HG03575 (cell line): ENCODE results near the gene SAMD8.

Experiments used
- ATAC-seq: cut with Tn5 transposase; IDR thresholded peaks from one replicate; pipeline ENCODE4 v1.9.1; 2021; ENCODE audit not compliant: unreplicated experiment, insufficient number of reproducible peaks, low FRiP score; ENCODE audit errors: extremely low read depth

Gene SAMD8

GRCh38 chr10:75083972-75084833, 27.3 kb upstream of the SAMD8 start:
- ATAC-seq = no peak

DNA sequence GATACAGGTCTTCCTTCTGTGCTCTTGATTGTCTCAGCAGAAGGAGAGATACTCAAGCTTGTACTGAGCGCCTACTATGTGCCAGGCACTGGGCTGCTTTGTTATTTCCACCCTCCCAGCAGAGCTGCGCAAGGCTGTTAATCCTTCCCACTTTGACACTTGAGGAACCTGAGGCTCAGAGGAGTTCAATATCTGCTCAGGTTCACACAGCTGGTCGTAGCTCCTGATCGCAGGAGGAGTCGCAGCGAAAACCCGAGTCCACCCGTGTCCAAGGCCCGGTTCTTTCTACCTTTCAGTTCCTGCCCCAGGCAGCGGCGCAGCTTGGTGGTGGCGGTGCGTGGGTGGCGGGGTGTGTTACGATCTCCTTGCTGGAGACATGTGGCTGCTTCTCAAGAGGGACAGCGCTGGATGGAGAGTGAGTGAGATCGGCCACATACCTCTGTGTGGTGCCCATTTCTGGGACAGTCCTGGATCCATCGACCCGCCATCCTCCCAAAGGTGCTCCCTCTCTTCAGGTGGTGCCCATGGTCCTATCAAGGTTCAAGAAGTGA, 26.5 kb upstream of the SAMD8 start:
- ATAC-seq = no peak

- no peak for ATAC-seq
Observed at GRCh38 chr10:75086278-75086934, 25.1 kb upstream of the SAMD8 start.

- no peak for ATAC-seq
Observed at GRCh38 chr10:75088640-75089039, 22.8 kb upstream of the SAMD8 start.

DNA sequence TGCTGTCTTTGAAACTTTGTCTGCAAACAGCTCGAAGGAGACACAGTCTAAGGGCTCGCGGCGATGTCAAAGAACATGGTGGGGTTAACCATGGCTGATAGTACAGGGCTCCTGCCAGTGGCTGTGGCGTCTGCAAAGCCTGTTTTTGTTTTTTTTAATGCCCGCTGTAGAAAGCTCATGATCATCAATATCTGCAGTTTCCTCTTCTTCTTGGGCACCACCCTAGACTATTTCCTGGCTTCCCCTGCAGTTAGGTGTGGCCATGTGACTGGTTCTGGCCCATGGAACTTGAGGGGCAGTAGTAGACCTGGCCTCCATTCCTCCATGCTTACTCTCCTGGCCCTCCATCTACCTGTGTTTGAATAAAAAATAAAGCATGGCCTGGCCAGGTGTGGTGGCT, 21.8 kb upstream of the SAMD8 start:
- no peak for ATAC-seq

- ATAC-seq = no peak
Observed at GRCh38 chr10:75091146-75091545, 20.3 kb upstream of the SAMD8 start.

- no peak for ATAC-seq
Observed at GRCh38 chr10:75094465-75094864, 17.0 kb upstream of the SAMD8 start.

- no peak for ATAC-seq
Observed at GRCh38 chr10:75095631-75096030, 15.8 kb upstream of the SAMD8 start.

GRCh38 chr10:75096749-75097148, 14.7 kb upstream of the SAMD8 start:
- ATAC-seq = no peak

DNA sequence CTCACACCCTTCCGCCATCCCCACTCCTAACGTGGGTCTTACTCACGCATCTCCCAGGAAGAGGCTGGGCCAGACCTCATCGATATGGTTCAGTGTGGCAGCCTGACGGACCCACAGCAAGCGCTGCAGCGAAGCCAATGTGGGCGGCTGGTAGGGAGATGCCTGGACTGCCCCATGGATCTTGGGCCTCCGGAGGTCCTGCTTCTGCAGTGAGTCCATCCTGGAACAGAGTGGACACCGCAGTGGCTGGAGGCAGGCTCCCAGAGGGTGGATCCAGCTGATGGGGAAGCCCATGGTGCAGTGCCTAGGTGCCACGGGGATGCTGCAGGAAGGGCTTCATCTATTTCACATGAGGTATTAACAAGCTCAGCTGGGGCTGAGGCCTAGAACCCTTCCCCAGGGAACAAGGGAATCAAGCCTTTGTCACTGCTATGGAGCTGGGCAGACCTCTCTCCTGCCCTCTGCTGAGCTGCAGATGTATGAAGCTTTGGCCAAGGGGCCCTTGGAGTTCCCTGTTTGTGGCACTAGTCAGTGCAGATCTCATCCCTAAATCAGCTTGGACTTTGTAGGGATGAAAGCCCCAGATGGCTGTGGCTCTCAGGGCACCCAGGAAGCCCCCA, 13.7 kb upstream of the SAMD8 start:
- no peak for ATAC-seq

DNA sequence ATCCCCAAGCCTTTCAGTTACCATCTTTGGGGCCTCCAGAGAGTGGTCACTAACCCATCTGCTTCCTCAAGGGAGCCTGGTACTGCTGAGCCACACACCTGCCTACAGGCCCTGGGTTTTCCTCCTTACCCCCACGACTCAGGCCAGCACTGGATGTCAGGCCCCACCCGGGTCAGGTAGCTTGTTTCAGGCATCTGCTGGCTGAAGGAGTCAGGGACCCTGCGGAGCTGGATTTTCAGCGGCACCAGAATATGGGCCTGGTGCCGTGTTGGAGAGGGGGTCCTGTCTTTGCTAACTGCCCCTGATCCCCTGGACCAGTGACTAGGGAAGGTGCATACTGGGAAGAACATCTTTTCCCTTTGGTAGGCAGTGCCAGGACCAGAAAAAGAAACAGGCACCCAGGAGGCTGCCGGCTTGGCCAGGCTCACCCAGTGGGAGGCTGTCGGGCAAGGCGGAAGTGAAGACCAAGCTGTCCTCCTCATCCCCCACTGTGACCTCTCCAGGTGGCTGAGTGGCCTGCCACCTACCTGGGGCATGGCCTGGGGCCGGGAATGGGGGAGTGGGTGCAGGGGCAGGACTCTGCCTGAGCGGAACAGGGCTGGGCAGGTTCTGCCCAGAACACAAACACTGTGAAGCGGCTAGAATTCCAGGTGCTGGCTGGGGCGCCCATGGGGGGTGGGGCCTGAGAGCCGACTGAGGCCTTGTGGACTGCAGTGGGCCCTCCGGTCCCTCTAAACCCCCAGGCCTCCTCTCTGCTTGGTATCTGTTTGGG, 12.4 kb upstream of the SAMD8 start:
- ATAC-seq = no peak

GRCh38 chr10:75099952-75100763, 11.3 kb upstream of the SAMD8 start:
- no peak for ATAC-seq

DNA sequence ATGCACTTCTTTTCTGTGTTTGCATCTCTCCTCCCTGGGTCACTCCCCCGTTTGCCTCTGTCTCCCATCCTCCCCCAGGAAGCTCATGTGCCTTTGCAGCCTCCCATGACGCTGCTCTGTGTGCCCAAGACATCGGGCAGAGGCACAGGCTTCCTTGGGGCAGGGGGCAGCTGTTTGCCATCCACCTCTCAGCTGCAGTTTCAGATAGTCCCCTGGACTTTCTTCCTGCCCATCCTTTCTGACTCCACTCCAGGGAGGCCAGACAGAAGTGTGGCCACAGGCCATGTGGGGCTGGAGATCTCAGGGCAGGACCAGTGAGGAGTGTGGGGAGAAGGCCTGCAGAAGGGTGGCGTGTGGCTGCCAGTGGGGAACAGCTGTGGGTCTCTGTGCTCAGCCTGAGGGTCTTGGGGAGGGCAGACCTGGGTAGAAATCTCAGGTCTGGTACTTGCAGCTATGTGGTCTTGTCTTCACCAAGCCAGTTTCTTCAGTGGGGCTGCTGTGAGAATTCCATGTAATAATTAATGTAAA, 10.6 kb upstream of the SAMD8 start:
- ATAC-seq = no peak

DNA sequence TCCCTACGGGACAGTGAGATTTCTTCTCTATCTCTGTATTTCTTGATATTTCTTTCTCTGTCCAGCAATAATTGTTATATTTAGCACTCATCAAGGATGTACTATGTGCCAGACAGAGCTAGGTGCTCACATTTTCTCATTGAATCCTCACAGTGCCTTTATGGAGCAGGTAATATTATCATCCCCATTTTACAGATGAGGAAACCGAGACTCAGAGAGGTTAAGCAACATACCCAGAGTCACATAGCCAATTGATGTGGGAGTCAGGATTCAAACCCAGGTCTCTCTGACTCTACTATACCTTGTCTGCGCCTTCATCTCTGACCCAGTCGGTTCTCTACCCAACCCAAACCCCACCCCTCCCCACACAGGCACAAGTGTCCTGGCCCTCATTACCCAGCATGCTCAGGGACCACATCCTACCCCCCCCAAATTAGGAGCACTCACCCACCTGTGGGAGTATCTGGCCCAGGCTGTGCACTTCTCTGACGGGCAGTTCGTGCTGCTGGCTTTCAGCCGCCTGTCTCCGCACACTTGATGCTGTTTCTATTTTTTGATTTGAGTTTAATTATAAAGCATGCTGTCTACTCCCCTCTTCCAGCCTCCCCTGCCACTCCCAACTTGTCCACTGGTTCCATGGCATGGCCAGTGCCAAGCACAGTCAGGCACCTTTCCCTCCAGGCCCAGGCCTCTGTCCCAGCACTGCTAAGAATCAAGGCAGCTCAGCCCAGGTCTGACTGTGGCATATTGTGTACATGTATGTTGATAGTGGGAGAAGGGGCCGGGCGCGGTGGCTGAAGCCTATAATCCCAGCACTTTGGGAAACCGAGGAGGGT, 9.8 kb upstream of the SAMD8 start:
- no peak for ATAC-seq

GRCh38 chr10:75102830-75103673, 8.4 kb upstream of the SAMD8 start:
- no peak for ATAC-seq

DNA sequence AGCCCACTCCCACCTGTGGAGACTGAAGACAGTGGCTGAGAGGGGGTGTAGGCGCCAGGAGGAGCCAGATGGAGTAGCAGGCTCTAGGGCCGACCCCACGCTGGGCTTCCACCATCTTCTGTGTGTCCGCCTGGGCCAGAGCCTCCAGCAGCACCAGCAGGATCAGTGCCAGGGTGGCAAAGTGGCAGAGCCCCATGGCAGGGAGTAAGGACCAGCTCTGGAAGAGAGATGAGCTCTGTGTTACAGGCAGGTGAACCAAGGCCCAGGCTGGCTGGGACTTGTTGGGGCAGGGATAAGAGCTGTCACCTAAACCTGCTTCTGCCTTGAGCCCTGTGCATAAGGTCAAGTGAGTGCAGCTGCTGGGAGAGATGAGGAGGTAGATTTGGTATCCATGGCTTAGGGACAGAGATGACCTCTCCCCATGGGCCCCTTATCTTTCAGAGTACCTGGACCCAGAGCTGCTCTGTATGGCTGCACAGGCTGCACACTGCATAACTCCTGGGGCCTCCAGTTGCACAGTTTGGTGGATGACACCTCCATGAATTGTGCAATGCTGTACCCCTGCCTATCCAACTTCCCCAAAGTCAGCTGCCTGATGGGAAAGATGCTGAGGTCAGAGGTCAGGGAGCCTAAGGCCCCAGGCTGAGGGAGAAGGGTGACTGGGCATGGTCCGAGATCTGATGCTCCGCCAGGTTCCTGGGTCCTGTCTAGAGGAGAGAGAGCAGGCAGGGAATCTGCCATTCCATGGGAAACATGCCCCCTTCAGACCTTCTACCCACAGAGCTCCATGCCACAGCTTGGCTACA, 7.4 kb upstream of the SAMD8 start:
- ATAC-seq = no peak
